HG03045 (cell line): ENCODE measurements around the gene FERMT2.

Experiments
- ATAC-seq: cut with Tn5 transposase; IDR thresholded peaks from one replicate; pipeline ENCODE4 v1.9.1; 2021; ENCODE audit warnings: mild to moderate bottlenecking, moderate library complexity; ENCODE audit not compliant: unreplicated experiment

FERMT2 gene

DNA sequence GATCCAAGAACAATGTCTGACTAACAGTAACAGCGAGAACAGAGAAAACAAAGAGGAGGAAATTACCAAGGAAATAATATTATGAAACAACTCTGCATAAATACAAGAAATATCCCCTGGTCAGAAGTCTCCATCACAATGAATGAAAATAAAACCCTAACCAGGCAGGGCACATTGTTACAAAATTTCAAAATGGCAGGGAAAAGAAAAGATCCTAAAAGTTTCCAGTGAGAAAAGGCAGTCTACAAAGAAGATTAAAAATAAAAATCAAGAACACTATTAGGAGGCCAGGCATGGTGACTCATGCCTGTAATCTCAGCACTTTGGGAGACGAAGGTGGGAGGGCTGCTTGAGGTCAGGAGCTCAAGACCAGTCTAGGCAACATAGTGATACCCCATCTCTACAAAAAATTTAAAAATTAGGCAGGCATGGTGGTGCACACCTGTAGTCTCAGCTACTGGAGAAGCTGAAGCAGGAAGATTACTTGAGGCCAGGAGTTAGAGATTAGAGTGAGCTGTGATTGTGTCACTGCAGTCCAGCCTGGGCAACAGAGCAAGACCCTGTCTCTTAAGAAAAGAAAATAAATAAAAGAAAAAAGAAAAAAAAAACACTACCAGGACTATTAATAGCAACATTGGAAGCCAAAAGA is 47.8 kb downstream of the FERMT2 start:
- no peak for ATAC-seq

GRCh38 chr14:52901357-52901980 is 49.4 kb downstream of the FERMT2 start:
- no peak for ATAC-seq

DNA sequence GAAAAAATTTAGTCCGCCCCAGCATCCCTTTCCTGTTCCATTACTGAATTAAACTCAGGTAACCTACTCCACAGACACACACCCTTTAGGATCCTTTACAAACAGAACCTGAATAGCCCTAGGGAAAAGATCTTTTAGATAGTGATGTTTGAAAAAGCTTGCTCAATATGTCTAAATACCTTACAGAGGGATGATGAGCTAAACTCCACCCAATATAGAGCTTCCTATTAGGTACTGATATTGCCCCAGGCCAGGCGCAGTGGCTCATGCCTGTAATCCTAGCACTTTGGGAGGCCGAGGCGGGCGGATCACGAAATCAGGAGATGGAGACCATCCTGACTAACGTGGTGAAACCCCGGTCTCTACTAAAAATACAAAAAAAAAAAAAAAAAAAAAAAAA is 50.1 kb downstream of the FERMT2 start:
- no peak for ATAC-seq

- no peak for ATAC-seq
Observed at GRCh38 chr14:52898496-52898895, 52.4 kb downstream of the FERMT2 start.

- ATAC-seq, result no peak
Observed at GRCh38 chr14:52895000-52895399, 55.9 kb downstream of the FERMT2 start.

DNA sequence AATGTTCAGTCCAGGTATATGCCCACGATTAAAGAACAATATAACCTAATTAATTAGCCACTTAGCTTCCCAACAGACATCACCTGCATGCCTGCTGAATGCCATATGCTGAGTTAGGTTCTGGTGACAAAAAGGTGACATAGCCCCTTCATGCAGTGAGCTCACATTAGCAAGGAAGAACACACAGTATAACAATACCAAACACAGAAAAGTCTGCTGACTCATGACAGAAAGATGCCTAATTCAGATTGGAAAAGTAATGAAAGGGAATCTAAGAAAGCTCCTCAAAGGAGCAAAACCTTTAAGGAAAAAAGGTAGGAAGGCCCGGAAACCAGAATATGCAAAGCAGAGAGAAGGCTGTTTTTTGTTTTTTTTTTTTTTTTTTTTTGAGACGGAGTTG is 59.0 kb downstream of the FERMT2 start:
- no peak for ATAC-seq

GRCh38 chr14:52888839-52889838 is 61.7 kb downstream of the FERMT2 start:
- ATAC-seq, result no peak

DNA sequence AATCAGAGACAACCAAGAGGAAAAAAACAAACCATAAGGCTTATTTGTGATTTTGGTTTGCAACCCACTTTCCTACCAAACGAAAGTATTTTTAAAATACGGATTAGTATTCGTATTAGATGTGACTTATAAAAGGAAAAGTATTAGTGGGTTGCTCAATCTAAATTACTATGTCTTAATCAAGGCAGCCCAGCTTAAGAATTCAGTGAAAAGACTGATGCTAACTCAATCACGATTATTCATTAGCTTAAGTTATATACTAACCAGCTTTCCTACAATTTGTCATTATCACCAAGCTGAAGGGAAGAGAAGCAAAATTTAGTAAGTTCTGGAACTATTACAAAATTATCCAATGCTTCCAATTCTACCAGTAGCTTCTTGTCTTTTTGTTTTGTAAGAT is 62.7 kb downstream of the FERMT2 start:
- ATAC-seq, result no peak

- ATAC-seq, result no peak
Observed at GRCh38 chr14:52885230-52885629, 65.6 kb downstream of the FERMT2 start.

- ATAC-seq, result no peak
Observed at GRCh38 chr14:52883658-52884057, 67.2 kb downstream of the FERMT2 start.

DNA sequence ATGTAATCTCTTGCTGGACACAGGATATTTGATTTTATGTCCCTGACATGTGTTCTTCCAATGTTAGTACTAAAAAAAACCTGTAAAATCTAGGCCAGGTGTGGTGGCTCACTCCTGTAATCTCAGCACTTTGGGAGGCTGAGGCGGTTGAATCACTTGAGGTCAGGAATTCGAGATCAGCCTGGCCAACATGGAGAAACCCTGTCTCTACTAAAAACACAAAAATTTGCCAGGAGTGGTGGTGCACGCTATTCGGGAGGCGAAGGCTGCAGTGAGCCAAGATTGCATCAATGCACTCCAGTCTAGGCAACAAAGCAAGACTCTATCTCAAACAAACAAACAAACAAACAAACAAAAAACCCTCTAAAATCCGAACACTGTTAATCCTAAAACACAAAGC is 68.0 kb downstream of the FERMT2 start:
- ATAC-seq, result no peak

GRCh38 chr14:52879958-52880357 is 70.9 kb downstream of the FERMT2 start:
- ATAC-seq, result no peak

DNA sequence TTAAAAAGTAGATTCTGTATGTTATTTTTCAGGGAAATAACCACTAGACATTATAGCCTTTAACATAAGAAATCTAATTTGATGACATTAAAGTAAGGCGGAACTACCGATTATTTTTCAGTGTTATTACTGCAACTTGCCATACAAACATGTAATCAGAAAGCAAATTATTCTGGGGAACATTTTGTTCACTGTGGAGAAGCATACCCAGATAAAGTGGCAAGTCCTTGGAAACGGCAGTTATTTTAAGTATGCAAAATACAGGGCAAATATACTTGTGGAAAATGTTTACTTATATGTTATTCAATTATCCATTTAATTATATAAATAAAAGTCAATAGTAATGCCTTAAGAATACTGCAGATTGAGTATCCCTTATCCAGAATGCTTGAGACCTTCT is 71.9 kb downstream of the FERMT2 start:
- no peak for ATAC-seq

GRCh38 chr14:52878469-52878868 is 72.4 kb downstream of the FERMT2 start:
- no peak for ATAC-seq

GRCh38 chr14:52877628-52878027 is 73.2 kb downstream of the FERMT2 start:
- no peak for ATAC-seq

- ATAC-seq, result no peak
Observed at GRCh38 chr14:52876806-52877205, 74.0 kb downstream of the FERMT2 start.

DNA sequence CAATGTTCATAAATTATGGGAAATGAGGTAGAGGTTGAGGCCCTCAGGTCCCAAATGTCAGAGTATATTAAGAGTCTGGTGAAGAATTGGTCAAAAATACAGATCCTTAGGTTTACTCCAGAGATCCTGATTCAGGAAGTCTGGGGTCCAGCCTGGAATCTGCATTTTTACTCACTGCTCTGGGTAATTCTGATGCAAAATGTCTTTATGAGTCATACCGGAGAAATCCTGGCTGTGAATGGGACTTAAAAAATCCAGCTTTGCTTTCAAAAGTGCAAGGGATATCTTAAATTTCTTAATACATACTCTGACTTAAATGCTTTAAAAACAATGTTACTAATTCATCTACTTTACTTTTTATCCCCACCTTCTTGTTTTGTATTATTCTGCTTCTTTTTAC is 74.5 kb downstream of the FERMT2 start:
- ATAC-seq, result no peak

GRCh38 chr14:52875707-52876106 is 75.1 kb downstream of the FERMT2 start:
- no peak for ATAC-seq

GRCh38 chr14:52874389-52874788 is 76.5 kb downstream of the FERMT2 start:
- no peak for ATAC-seq

DNA sequence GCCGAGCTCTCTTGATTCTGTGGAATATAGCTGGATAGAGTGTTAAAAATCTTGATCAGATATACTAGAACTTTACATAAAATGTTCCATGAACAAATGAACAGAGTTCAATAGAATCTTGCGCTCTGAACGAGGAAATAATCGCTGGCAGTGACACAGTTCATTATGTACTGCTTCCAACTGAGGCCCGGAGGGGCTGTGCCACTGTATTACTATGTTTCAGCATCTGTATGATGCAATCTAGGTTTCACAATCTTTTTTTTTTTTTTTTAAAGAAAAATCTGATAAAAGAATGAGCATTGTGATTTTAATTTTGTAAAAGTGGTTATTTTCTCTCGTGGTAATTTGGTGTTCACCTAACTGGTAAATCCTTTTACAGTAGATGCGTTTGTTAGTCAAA is 77.2 kb downstream of the FERMT2 start:
- ATAC-seq, result no peak

GRCh38 chr14:52873065-52873464 is 77.8 kb downstream of the FERMT2 start:
- ATAC-seq, result no peak

GRCh38 chr14:52871606-52872005 is 79.2 kb downstream of the FERMT2 start:
- no peak for ATAC-seq
